Measurements from ENCODE around the gene ELAVL2.

Gene ELAVL2

GRCh38 chr9:23798325-23798724, 27.7 kb downstream of the ELAVL2 start:
- no peak overlapping the region for H3K4me3 ChIP-seq (ENCODE audit: low read depth, low read length)
- no peak for DNase-seq (ENCODE audit: low read depth)
- no peak for TF ChIP-seq POLR2A (IDR thresholded peaks at IDR 0.05; ENCODE audit: extremely low read depth, insufficient read length)
- TF ChIP-seq MYC (IDR thresholded peaks at IDR 0.05; ENCODE audit: low read depth, low read length): no peak

GRCh38 chr9:23796209-23796608, 29.8 kb downstream of the ELAVL2 start:
- no peak overlapping the region for H3K4me3 ChIP-seq (ENCODE audit: low read depth, low read length)

GRCh38 chr9:23790351-23791260, 35.4 kb downstream of the ELAVL2 start:
- TF ChIP-seq MYC (IDR thresholded peaks at IDR 0.05; ENCODE audit: low read depth, low read length) (no peak), POLR2A (IDR thresholded peaks at IDR 0.05; ENCODE audit: extremely low read depth, insufficient read length) (no peak), MAX (IDR thresholded peaks at IDR 0.05; ENCODE audit: low read depth, low read length) (no peak), CTCF (IDR thresholded peaks at IDR 0.05; ENCODE audit: low read depth, low read length) (no peak)
- DNase-seq (ENCODE audit: low read depth): no peak

More at GRCh38 chr9:23796209-23796608, 29.8 kb downstream of the ELAVL2 start:
- DNase-seq (ENCODE audit: low read depth): no peak
- TF ChIP-seq MYC (IDR thresholded peaks at IDR 0.05; ENCODE audit: low read depth, low read length) (no peak), POLR2A (IDR thresholded peaks at IDR 0.05; ENCODE audit: extremely low read depth, insufficient read length) (no peak), CTCF (IDR thresholded peaks at IDR 0.05; ENCODE audit: low read depth, low read length) (no peak), MAX (IDR thresholded peaks at IDR 0.05; ENCODE audit: low read depth, low read length) (no peak)

GRCh38 chr9:23789529-23790254, 36.3 kb downstream of the ELAVL2 start:
- no peak for DNase-seq (ENCODE audit: low read depth)
- H3K4me3 ChIP-seq (ENCODE audit: low read depth, low read length): no peak overlapping the region
- TF ChIP-seq MAX (IDR thresholded peaks at IDR 0.05; ENCODE audit: low read depth, low read length): no peak
- TF ChIP-seq CTCF (IDR thresholded peaks at IDR 0.05; ENCODE audit: low read depth, low read length): no peak
- TF ChIP-seq POLR2A (IDR thresholded peaks at IDR 0.05; ENCODE audit: extremely low read depth, insufficient read length): no peak
- no peak for TF ChIP-seq MYC (IDR thresholded peaks at IDR 0.05; ENCODE audit: low read depth, low read length)

More at GRCh38 chr9:23790351-23791260, 35.4 kb downstream of the ELAVL2 start:
- no peak overlapping the region for H3K4me3 ChIP-seq (ENCODE audit: low read depth, low read length)

GRCh38 chr9:23784962-23785361, 41.1 kb downstream of the ELAVL2 start:
- TF ChIP-seq MYC (IDR thresholded peaks at IDR 0.05; ENCODE audit: low read depth, low read length): no peak
- no peak for TF ChIP-seq MAX (IDR thresholded peaks at IDR 0.05; ENCODE audit: low read depth, low read length)
- no peak for TF ChIP-seq POLR2A (IDR thresholded peaks at IDR 0.05; ENCODE audit: extremely low read depth, insufficient read length)
- no peak for TF ChIP-seq CTCF (IDR thresholded peaks at IDR 0.05; ENCODE audit: low read depth, low read length)
- DNase-seq (ENCODE audit: low read depth): peak; percentile 0
- no peak overlapping the region for H3K4me3 ChIP-seq (ENCODE audit: low read depth, low read length)

- no peak for DNase-seq (ENCODE audit: low read depth)
- no peak overlapping the region for H3K4me3 ChIP-seq (ENCODE audit: low read depth, low read length)
- TF ChIP-seq MYC (IDR thresholded peaks at IDR 0.05; ENCODE audit: low read depth, low read length) (no peak), POLR2A (IDR thresholded peaks at IDR 0.05; ENCODE audit: extremely low read depth, insufficient read length) (no peak), CTCF (IDR thresholded peaks at IDR 0.05; ENCODE audit: low read depth, low read length) (no peak), MAX (IDR thresholded peaks at IDR 0.05; ENCODE audit: low read depth, low read length) (no peak)
Measured at GRCh38 chr9:23783509-23783908, 42.5 kb downstream of the ELAVL2 start.

Data from NB4 (cell line).